A549 (cell line): ENCODE data around the gene ASTE1. TPM values are rescaled to one million over a fixed set of nuclear protein-coding genes. Genes with fewer than 3 reads are reported as not detected.

Source experiments
- ATAC-seq, 2 experiments: fragments of 200-7000 bp in 1 of 2; fragments of >200 bp in 1 of 2; cut with Nextera tagmentation in 1 of 2; cut with Tn5 transposase in 1 of 2; 3 replicates each; pipeline versions ENCODE4 v1.8.0 to v1.9.1; 2018 to 2020; ENCODE audit warnings: mild to moderate bottlenecking in 1 of 2, moderate library complexity in 1 of 2
- CTCF ChIA-PET: fragments of 300-600 bp; sonication (Branson Sonifier 250); formaldehyde crosslinking; extraction: SDS; loops from one replicate; lab custom pipeline; 2021; ENCODE audit warnings: antibody characterized with exemption, inconsistent platforms; lab: Yijun Ruan, JAX
- POLR2A ChIA-PET: fragments of 350-600 bp; formaldehyde crosslinking; extraction: SDS; loops from one replicate; lab custom pipeline; 2021; ENCODE audit warnings: antibody characterized with exemption, inconsistent platforms; lab: Yijun Ruan, JAX
- DNase-seq, 2 experiments: peaks; one replicate each; pipeline versions ENCODE4 v3.0.0 to v3.0.0-alpha.2; 2011 to 2016; ENCODE audit warnings: low read depth in 1 of 2, low spot score in 1 of 2
- FAIRE-seq: peaks from 2 replicates; lab custom pipeline; 2011; peaks lifted over from hg19 to GRCh38; lab: Jason Lieb, UNC
- H3K27ac ChIP-seq, 2 experiments: fragments of >200 bp; sonication (Bioruptor Twin); formaldehyde crosslinking; 3 replicates each; pipeline ENCODE4 v1.5.1; 2016 to 2017
- H3K4me1 ChIP-seq: fragments of >200 bp; sonication (Bioruptor Twin); formaldehyde crosslinking; 3 replicates; pipeline ENCODE4 v1.6.1; 2016
- H3K4me2 ChIP-seq: fragments of >200 bp; sonication (Bioruptor Twin); formaldehyde crosslinking; 3 replicates; pipeline ENCODE4 v1.6.1; 2016
- H3K4me3 ChIP-seq: fragments of >200 bp; sonication (Bioruptor Twin); formaldehyde crosslinking; 3 replicates; pipeline ENCODE4 v1.5.1; 2016
- H3K9me3 ChIP-seq: fragments of >200 bp; sonication (Bioruptor Twin); formaldehyde crosslinking; 3 replicates; pipeline ENCODE4 v1.6.1; 2016
- BHLHE40 ChIP-seq: IDR thresholded peaks from 2 replicates; pipeline ENCODE4 v1.6.1; 2012; ENCODE audit warnings: low read depth, low read length, inconsistent platforms
- CBX8 ChIP-seq: fragments of 200-600 bp; sonication (generic); IDR thresholded peaks from 2 replicates; pipeline ENCODE4 v1.6.1; 2016
- FOSL2 ChIP-seq, 2 experiments: fragments of 450-650 bp in 1 of 2; fragments of >200 bp in 1 of 2; sonication (Bioruptor Twin) in 1 of 2; formaldehyde crosslinking; IDR thresholded peaks; 2 replicates each; pipeline versions ENCODE4 v1.5.0 to v1.6.1; 2016 to 2020; ENCODE audit warnings: mild to moderate bottlenecking in 1 of 2, moderate library complexity in 1 of 2
- HEYL ChIP-seq: fragments of 250-450 bp; sonication (Bioruptor Pico); IDR thresholded peaks from 2 replicates; pipeline ENCODE4 v1.8.0; 2021; ENCODE audit warnings: mild to moderate bottlenecking, moderate library complexity
- HOXB5 ChIP-seq: fragments of 250-450 bp; sonication (Bioruptor Pico); IDR thresholded peaks from 2 replicates; pipeline ENCODE4 v1.5.0; 2020; ENCODE audit warnings: mild to moderate bottlenecking, moderate library complexity
- KDM1A ChIP-seq: fragments of 200-600 bp; sonication (generic); IDR thresholded peaks from 2 replicates; pipeline ENCODE4 v1.6.1; 2016; ENCODE audit warnings: low read depth, mild to moderate bottlenecking
- MAFK ChIP-seq: fragments of 450-650 bp; IDR thresholded peaks from 2 replicates; pipeline ENCODE4 v1.6.1; 2014; ENCODE audit not compliant: partially characterized antibody
- MYC ChIP-seq: IDR thresholded peaks from 2 replicates; pipeline ENCODE4 v1.6.1; 2012; ENCODE audit warnings: mild to moderate bottlenecking, inconsistent platforms, low read length, improper control_type of control experiment, borderline replicate concordance
- PHF8 ChIP-seq: fragments of 200-600 bp; sonication (generic); IDR thresholded peaks from 2 replicates; pipeline ENCODE4 v1.6.1; 2016; ENCODE audit warnings: low read depth, mild to moderate bottlenecking, antibody characterized with exemption, moderate library complexity, borderline replicate concordance
- POLR2AphosphoS2 ChIP-seq: conservative IDR thresholded peaks from 2 replicates; pipeline ENCODE4 v1.6.1; 2012; ENCODE audit warnings: low read length, improper control_type of control experiment, inconsistent platforms
- RARB ChIP-seq: fragments of 250-450 bp; sonication (Bioruptor Pico); IDR thresholded peaks from 2 replicates; pipeline ENCODE4 v1.8.0; 2021; ENCODE audit warnings: mild to moderate bottlenecking, moderate library complexity
- RFX5 ChIP-seq: fragments of 450-650 bp; IDR thresholded peaks from 2 replicates; pipeline ENCODE4 v1.7.1; 2014; ENCODE audit warnings: antibody characterized with exemption, mild to moderate bottlenecking, moderate library complexity
- SREBF2 ChIP-seq: fragments of 450-650 bp; IDR thresholded peaks from 2 replicates; pipeline ENCODE4 v1.6.1; 2014; ENCODE audit warnings: mild to moderate bottlenecking, moderate library complexity
- TP53 ChIP-seq: fragments of 250-450 bp; sonication (Bioruptor Pico); IDR thresholded peaks from 2 replicates; pipeline ENCODE4 v1.5.0; 2021; ENCODE audit warnings: mild to moderate bottlenecking, moderate library complexity
- WGBS: methylation state at CpG from one replicate; pipeline ENCODE4 v1.1.6; 2017; ENCODE audit errors: missing lambda C conversion rate; 5-methylcytosine and 5-hydroxymethylcytosine counted together
- polyA plus RNA-seq, 4 experiments: library from polyadenylated mRNA; depleted of rRNA in 3 of 4; stranded (reverse); fragments of >200 nt; fragmentation: RNase III in 1 of 4; extraction: RNeasy Plus Mini Kit Qiagen cat#74134 plus additional on column Dnase treatment in 1 of 4; gene quantifications; 2 replicates in 3 of 4; 3 replicates in 1 of 4; pipeline ENCODE4 v1.2.3, GENCODE V29; 2011 to 2017
- TF ChIP-seq, protein P1 (sequence below): fragments of >200 bp; sonication (Bioruptor Twin); formaldehyde crosslinking; IDR thresholded peaks from 3 replicates; pipeline ENCODE4 v1.6.1; 2016
- TF ChIP-seq, protein P2 (sequence below): fragments of 150-350 bp; IDR thresholded peaks from 2 replicates; pipeline ENCODE4 v1.6.1; 2014; ENCODE audit warnings: low read depth, mild to moderate bottlenecking, low read length
- TF ChIP-seq, protein P3 (sequence below): fragments of 450-650 bp; IDR thresholded peaks from 2 replicates; pipeline ENCODE4 v1.6.1; 2014; ENCODE audit warnings: antibody characterized with exemption
- TF ChIP-seq, protein P4 (sequence below): fragments of 250-450 bp; sonication (Bioruptor Pico); IDR thresholded peaks from 2 replicates; pipeline ENCODE4 v1.5.0; 2021; ENCODE audit warnings: mild to moderate bottlenecking, moderate library complexity, borderline replicate concordance
- TF ChIP-seq, protein P5 (sequence below): fragments of >200 bp; sonication (Bioruptor Twin); formaldehyde crosslinking; IDR thresholded peaks from 3 replicates; pipeline ENCODE4 v1.5.1; 2016

The ASTE1 gene
- polyA plus RNA-seq, 2 of the 4 experiments (the other 2 are of a cell fraction), result 3.6 to 6.9 TPM

DNA sequence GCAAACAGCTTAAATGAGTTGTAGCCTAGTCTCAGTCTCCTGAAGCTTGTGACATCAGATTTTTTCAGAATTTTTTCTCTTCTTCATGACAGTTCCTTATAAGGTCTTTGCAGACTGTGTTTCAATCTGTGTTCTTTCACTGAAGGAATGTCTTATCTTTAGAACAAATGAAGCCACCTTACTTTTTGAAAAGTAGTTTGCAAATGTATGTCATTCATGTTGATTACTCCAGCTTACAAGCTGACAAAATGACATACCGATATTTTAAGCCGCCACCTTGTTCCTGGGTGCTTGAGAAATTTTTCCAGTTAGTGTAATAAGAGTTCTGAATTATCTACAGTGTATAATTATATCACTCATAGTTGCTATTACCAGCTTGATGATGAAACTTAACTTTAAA lies 57.0 kb downstream of the ASTE1 start:
- CTCF ChIA-PET, result no interaction called here
- WGBS, result 97% methylated on average over 2 of the region's 2 CpGs
- no peak for ATAC-seq

DNA sequence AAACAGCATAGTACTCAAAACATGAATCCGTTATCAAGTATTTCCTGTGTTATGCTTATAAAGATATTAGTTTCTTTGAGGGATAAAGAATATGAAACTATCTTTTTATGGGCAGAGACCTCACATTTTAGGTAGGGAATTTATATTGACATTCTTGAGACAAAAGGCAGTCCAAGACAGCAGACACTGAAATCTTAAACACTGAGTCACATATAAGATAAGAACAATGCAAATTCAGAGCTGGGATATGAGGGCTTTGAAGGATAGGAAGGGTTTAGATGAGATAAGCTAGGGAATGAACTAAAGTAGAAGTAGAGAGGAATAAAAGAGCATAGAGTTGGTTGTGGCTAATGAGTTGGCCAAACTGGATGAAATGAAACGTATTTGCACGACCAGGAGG lies 58.4 kb downstream of the ASTE1 start:
- no peak for ATAC-seq
- 61% methylated on average over 3 of the region's 3 CpGs for WGBS
- TF ChIP-seq TP53 (CRISPR knock-in tag) (no peak), PHF8 (no peak), RARB (CRISPR knock-in tag) (no peak), FOSL2 (IDR thresholded peaks at IDR 0.05) (no peak), FOSL2 (CRISPR knock-in tag; IDR thresholded peaks at IDR 0.05) (no peak), MYC (no peak), HEYL (CRISPR knock-in tag) (no peak), MAFK (no peak), HOXB5 (no peak), SREBF2 (no peak), RFX5 (no peak), BHLHE40 (no peak), KDM1A (no peak), POLR2AphosphoS2 (no peak)
- TF ChIP-seq, protein P1, sequence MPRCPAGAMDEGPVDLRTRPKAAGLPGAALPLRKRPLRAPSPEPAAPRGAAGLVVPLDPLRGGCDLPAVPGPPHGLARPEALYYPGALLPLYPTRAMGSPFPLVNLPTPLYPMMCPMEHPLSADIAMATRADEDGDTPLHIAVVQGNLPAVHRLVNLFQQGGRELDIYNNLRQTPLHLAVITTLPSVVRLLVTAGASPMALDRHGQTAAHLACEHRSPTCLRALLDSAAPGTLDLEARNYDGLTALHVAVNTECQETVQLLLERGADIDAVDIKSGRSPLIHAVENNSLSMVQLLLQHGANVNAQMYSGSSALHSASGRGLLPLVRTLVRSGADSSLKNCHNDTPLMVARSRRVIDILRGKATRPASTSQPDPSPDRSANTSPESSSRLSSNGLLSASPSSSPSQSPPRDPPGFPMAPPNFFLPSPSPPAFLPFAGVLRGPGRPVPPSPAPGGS, result no peak
- TF ChIP-seq, protein P2, sequence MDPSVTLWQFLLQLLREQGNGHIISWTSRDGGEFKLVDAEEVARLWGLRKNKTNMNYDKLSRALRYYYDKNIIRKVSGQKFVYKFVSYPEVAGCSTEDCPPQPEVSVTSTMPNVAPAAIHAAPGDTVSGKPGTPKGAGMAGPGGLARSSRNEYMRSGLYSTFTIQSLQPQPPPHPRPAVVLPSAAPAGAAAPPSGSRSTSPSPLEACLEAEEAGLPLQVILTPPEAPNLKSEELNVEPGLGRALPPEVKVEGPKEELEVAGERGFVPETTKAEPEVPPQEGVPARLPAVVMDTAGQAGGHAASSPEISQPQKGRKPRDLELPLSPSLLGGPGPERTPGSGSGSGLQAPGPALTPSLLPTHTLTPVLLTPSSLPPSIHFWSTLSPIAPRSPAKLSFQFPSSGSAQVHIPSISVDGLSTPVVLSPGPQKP, result no peak
- TF ChIP-seq, protein P3, sequence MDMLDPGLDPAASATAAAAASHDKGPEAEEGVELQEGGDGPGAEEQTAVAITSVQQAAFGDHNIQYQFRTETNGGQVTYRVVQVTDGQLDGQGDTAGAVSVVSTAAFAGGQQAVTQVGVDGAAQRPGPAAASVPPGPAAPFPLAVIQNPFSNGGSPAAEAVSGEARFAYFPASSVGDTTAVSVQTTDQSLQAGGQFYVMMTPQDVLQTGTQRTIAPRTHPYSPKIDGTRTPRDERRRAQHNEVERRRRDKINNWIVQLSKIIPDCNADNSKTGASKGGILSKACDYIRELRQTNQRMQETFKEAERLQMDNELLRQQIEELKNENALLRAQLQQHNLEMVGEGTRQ, result no peak
- TF ChIP-seq, protein P4, sequence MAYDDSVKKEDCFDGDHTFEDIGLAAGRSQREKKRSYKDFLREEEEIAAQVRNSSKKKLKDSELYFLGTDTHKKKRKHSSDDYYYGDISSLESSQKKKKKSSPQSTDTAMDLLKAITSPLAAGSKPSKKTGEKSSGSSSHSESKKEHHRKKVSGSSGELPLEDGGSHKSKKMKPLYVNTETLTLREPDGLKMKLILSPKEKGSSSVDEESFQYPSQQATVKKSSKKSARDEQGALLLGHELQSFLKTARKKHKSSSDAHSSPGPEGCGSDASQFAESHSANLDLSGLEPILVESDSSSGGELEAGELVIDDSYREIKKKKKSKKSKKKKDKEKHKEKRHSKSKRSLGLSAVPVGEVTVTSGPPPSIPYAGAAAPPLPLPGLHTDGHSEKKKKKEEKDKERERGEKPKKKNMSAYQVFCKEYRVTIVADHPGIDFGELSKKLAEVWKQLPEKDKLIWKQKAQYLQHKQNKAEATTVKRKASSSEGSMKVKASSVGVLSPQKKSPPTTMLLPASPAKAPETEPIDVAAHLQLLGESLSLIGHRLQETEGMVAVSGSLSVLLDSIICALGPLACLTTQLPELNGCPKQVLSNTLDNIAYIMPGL (CRISPR knock-in tag), result no peak
- TF ChIP-seq, protein P5, sequence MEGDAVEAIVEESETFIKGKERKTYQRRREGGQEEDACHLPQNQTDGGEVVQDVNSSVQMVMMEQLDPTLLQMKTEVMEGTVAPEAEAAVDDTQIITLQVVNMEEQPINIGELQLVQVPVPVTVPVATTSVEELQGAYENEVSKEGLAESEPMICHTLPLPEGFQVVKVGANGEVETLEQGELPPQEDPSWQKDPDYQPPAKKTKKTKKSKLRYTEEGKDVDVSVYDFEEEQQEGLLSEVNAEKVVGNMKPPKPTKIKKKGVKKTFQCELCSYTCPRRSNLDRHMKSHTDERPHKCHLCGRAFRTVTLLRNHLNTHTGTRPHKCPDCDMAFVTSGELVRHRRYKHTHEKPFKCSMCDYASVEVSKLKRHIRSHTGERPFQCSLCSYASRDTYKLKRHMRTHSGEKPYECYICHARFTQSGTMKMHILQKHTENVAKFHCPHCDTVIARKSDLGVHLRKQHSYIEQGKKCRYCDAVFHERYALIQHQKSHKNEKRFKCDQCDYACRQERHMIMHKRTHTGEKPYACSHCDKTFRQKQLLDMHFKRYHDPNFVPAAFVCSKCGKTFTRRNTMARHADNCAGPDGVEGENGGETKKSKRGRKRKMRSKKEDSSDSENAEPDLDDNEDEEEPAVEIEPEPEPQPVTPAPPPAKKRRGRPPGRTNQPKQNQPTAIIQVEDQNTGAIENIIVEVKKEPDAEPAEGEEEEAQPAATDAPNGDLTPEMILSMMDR, result no peak
- no peak for FAIRE-seq
- ChIA-PET CTCF (no interaction called here), POLR2A (no interaction called here)
- DNase-seq, result no peak
- no peak overlapping the region for H3K4me3 ChIP-seq
- H3K27ac ChIP-seq, result no peak overlapping the region
- no peaks in the 10 kb centered on the region for H3K9me3 ChIP-seq
- peaks cover 22% of the 10 kb centered on the region for H3K4me1 ChIP-seq
- H3K4me2 ChIP-seq, result 0 out of 3 replicates have a peak overlapping the region, but pooled peaks have one; percentile 12

More for the DNA sequence above, 57.0 kb downstream of the ASTE1 start:
- H3K9me3 ChIP-seq, result no peaks in the 10 kb centered on the region
- H3K27ac ChIP-seq, result no peak overlapping the region
- no peak overlapping the region for H3K4me2 ChIP-seq
- no peak for FAIRE-seq
- TF ChIP-seq CBX8 (no peak), MAFK (no peak), PHF8 (no peak)
- DNase-seq, result no peak
- POLR2A ChIA-PET, result no interaction called here
- peaks cover 8% of the 10 kb centered on the region; the same call in 2 of the 3 replicates for H3K4me1 ChIP-seq
- H3K4me3 ChIP-seq, result no peak overlapping the region
